ENCODE measurements around the gene OXSM.

The OXSM gene

DNA sequence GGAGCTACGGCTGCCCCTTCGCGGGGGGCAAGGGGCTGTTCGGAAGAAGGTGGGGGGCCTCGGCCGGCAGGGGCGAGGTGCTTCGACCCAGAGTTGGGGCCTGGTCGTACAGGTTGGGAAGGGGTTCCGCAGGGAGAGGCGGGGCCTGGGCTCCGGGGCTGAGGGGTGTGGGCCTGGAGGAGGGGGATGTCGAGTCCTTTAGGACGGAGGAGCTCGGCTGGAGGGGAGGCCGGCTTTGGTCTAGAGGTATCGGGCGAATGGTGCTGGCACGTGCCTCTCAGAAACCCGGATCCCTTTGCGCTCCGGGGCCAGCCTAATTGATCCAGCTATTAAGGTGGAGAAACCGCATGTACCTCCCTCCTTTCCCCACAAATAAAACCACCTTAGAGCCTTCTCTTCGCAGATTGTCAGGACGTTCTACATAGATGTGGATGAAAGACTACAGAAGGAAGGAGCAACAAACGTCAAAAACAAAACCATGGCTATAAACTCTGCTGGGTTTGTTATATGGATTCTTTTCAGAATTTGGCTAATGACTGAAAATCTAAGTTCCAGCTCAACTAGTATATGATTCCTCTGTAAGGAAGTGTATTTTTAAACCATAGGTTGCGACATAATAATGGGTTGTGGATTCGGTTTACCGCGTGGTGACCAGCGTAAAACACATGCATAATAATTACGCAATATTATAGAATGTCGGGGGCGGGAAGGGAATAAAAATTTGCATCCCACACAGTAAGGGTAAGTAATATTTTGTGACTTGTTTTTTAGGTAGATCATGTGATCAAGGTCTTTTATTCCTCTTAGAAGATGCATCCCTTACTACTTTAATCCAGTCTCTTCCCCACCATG, 6.0 kb upstream of the OXSM start:
- peaks cover 4% of the 10 kb centered on the region for H3K36me3 Mint-ChIP-seq
- no peaks in the 10 kb centered on the region for H3K27me3 Mint-ChIP-seq
- peak overlapping the region; percentile 61 for H3K27ac Mint-ChIP-seq
- no peaks in the 10 kb centered on the region for H3K9me3 Mint-ChIP-seq (ENCODE audit: low read depth)
- H3K4me1 Mint-ChIP-seq (ENCODE audit: low read depth), result peaks cover 51% of the 10 kb centered on the region
- H3K4me3 Mint-ChIP-seq, result peak overlapping the region; percentile 83

DNA sequence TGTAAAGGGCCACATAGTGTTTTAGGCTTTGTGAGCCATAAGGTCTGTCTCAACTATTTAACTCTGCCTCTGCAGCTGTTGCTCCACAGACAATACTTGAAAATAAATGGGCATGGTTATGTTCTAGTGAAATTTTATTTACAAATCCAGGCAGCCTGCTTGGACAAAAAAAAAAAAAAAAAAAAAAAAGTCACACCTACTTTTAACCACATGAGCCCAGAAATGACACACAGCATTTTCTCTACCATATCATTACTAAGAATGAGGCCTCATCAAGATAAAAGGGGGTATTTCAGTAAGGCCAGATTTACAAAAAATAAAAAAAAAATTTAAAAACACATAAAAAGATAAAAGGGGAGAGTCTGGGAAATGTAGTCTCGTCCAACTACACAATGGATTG, 4.9 kb upstream of the OXSM start:
- Mint-ChIP-seq H3K36me3 (peaks cover 4% of the 10 kb centered on the region), H3K9me3 (ENCODE audit: low read depth) (no peaks in the 10 kb centered on the region), H3K4me3 (peak overlapping the region; percentile 83), H3K4me1 (ENCODE audit: low read depth) (peaks cover 52% of the 10 kb centered on the region), H3K27ac (no peak overlapping the region), H3K27me3 (no peaks in the 10 kb centered on the region)

DNA sequence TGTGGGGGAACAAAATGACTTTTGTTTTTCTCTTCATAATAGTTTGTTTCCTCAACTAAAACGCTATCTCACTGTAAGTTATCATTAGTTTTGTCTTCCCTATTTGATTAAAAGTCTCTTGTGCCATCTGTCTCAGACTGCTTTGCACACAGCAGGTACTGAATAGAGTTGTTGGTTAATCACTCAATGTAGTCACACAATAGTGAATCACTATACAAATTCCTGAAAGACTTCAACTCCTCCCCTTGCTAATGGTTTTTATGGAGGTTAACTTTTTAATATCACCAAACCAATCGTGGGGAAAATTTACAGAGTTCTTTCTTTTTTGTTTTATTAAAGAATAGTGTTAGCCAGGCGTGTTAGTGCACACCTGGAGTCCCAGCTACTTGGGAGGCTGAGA, 4.1 kb upstream of the OXSM start:
- Mint-ChIP-seq H3K9me3 (ENCODE audit: low read depth) (no peaks in the 10 kb centered on the region), H3K27ac (no peak overlapping the region), H3K36me3 (peaks cover 4% of the 10 kb centered on the region), H3K4me3 (no peak overlapping the region), H3K27me3 (no peaks in the 10 kb centered on the region), H3K4me1 (ENCODE audit: low read depth) (peaks cover 50% of the 10 kb centered on the region)

DNA sequence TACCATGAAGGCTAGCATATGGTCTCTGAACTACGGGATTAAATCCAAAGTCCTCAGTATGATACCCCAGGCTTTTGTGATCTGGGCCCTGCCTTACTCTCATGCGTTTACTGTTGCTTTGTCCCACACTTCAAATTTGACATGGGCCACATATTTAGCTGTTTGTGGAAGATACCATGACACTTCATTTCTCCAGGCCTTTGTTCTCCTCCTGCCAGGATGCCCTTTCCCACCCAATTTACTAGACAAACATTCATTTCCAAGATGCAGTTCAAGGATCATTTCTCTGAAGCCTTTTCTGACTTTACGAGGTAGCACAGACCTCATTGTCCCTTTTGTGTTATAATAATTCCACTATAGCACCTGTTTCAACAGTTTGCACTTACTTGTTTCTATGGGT, 2.2 kb upstream of the OXSM start:
- H3K27ac Mint-ChIP-seq, result no peak overlapping the region
- no peaks in the 10 kb centered on the region for H3K9me3 Mint-ChIP-seq (ENCODE audit: low read depth)
- H3K36me3 Mint-ChIP-seq, result peaks cover 3% of the 10 kb centered on the region
- peaks cover 50% of the 10 kb centered on the region for H3K4me1 Mint-ChIP-seq (ENCODE audit: low read depth)
- no peak overlapping the region for H3K4me3 Mint-ChIP-seq
- no peaks in the 10 kb centered on the region for H3K27me3 Mint-ChIP-seq

DNA sequence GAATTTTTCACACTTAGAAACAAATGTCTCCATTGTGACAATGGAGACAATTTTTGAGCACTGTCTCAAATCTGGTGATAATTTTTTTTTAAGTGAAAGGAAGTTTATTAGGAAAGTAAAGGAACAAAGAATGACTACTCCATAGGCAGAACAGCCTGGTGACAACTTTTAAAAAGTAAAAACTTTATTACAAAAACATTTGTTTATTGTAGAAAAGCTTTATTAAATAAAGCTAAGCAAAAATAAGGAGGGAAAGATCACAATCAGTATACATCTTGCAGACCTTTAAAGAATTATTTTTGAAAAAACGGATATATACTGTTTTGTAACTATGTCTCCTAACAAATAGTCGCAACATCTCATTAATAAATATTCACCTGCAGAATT, 688 bp upstream of the OXSM start:
- H3K27ac Mint-ChIP-seq, result peak overlapping the region; percentile 94
- H3K4me3 Mint-ChIP-seq, result peak overlapping the region; percentile 99
- no peaks in the 10 kb centered on the region for H3K9me3 Mint-ChIP-seq (ENCODE audit: low read depth)
- no peaks in the 10 kb centered on the region for H3K27me3 Mint-ChIP-seq
- peaks cover 56% of the 10 kb centered on the region for H3K4me1 Mint-ChIP-seq (ENCODE audit: low read depth)
- peaks cover 3% of the 10 kb centered on the region for H3K36me3 Mint-ChIP-seq

DNA sequence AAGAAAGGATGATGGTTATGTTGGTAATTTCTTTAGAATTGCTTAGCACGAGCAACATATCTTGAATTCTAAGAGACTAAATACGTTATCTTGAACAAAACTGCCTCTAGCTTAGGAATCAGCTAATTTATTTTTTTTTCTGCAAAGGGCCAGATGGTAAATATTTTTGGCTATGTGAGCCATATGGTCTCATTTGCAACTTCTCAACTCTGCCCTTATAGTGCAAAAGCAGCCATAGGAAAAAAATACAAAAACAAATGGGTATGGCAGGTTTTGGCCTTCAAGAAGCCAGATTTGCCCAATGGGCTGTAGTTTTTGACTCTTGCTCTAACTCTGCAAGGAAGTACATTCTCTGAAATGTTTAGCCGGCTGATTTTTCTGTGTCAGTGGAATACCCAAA, 11.9 kb downstream of the OXSM start:
- no peak overlapping the region for H3K4me3 Mint-ChIP-seq
- no peak overlapping the region for H3K27ac Mint-ChIP-seq
- H3K27me3 Mint-ChIP-seq, result peaks cover 3% of the 10 kb centered on the region
- no peaks in the 10 kb centered on the region for H3K36me3 Mint-ChIP-seq
- H3K9me3 Mint-ChIP-seq (ENCODE audit: low read depth), result no peaks in the 10 kb centered on the region
- no peaks in the 10 kb centered on the region for H3K4me1 Mint-ChIP-seq (ENCODE audit: low read depth)

DNA sequence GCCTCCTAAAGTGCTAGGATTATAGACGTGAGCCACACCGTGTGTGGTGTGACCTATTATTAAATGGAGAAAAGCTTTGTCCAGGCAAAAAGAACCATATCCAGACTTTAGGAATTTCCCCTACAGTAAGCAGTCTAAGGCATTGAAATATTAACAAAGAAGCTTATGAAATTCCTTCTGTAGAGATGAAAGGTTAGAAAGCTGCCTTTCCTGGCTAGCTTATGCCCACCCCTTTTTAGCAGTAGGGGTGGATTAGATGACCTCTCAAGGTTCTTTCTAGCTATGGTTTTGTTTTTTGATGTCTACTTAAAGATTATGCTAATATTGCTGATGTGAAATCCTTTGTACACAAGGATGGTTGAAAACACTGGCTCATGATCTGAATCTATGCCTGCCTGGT, 13.9 kb downstream of the OXSM start:
- H3K36me3 Mint-ChIP-seq, result no peaks in the 10 kb centered on the region
- peaks cover 3% of the 10 kb centered on the region for H3K27me3 Mint-ChIP-seq
- H3K4me1 Mint-ChIP-seq (ENCODE audit: low read depth), result no peaks in the 10 kb centered on the region
- H3K9me3 Mint-ChIP-seq (ENCODE audit: low read depth), result no peaks in the 10 kb centered on the region
- H3K27ac Mint-ChIP-seq, result no peak overlapping the region
- no peak overlapping the region for H3K4me3 Mint-ChIP-seq

DNA sequence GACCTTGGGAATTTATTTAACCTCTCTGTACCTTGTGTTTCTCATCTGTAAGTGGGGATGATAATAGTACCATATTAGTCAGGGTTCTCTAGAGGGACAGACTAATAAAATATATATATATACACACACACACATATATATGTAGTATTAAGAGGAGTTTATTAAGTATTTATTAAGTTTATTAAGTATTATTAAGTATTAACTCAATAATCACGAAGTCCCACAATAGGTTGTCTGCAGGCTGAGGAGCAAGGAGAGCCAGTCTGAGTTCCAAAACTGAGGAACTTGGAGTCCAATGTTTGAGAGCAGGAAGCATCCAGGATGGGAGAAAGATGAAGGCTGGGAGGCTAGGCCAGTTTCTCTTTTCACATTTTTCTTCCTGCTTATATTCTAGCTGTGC, 14.8 kb downstream of the OXSM start:
- H3K9me3 Mint-ChIP-seq (ENCODE audit: low read depth), result no peaks in the 10 kb centered on the region
- H3K27ac Mint-ChIP-seq, result no peak overlapping the region
- H3K4me3 Mint-ChIP-seq, result no peak overlapping the region
- H3K27me3 Mint-ChIP-seq, result peaks cover 3% of the 10 kb centered on the region
- H3K4me1 Mint-ChIP-seq (ENCODE audit: low read depth), result no peaks in the 10 kb centered on the region
- no peaks in the 10 kb centered on the region for H3K36me3 Mint-ChIP-seq

DNA sequence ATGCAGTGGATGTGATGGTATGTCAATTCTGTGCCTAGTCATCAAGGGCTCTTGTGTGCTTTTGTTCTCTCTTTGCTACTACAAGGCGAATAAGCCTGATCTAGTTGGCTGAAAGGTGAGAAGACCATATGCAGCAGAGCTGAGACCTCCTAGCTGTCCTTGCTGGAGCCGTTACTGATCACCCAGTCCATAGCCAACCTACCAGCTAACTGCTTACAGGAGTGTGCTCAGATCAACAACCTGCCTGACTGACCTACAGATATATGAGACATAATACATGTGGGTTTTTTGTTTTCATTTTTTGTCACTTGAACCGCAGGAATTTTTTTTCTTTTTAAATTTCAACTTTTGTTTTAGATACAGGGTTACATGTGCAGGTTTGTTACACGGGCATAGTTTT, 22.8 kb downstream of the OXSM start:
- H3K36me3 Mint-ChIP-seq, result no peaks in the 10 kb centered on the region
- H3K27ac Mint-ChIP-seq, result no peak overlapping the region
- no peaks in the 10 kb centered on the region for H3K4me1 Mint-ChIP-seq (ENCODE audit: low read depth)
- H3K4me3 Mint-ChIP-seq, result no peak overlapping the region
- H3K27me3 Mint-ChIP-seq, result peaks cover 1% of the 10 kb centered on the region
- H3K9me3 Mint-ChIP-seq (ENCODE audit: low read depth), result no peaks in the 10 kb centered on the region

DNA sequence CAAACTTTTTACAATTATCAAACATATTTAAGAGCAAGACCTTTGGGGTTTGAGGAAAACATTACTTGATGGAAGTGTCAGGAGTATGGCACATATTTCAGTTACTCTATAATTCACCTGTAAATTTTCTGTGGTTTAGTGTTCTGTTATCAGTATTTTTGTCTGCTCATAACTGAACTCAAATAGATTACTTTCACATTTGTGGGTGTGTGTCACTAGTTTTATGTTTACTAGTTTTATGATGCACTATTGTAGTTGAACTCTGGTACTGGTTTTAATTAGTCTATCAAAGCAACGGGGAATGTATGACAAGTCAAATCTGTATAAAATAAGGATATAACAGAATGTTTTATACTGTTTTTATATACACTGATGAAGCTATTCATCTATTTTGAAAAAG, 27.2 kb downstream of the OXSM start:
- no peak overlapping the region for H3K27ac Mint-ChIP-seq
- H3K4me1 Mint-ChIP-seq (ENCODE audit: low read depth), result no peaks in the 10 kb centered on the region
- H3K4me3 Mint-ChIP-seq, result no peak overlapping the region
- H3K27me3 Mint-ChIP-seq, result peaks cover 1% of the 10 kb centered on the region
- H3K9me3 Mint-ChIP-seq (ENCODE audit: low read depth), result no peaks in the 10 kb centered on the region
- no peaks in the 10 kb centered on the region for H3K36me3 Mint-ChIP-seq

DNA sequence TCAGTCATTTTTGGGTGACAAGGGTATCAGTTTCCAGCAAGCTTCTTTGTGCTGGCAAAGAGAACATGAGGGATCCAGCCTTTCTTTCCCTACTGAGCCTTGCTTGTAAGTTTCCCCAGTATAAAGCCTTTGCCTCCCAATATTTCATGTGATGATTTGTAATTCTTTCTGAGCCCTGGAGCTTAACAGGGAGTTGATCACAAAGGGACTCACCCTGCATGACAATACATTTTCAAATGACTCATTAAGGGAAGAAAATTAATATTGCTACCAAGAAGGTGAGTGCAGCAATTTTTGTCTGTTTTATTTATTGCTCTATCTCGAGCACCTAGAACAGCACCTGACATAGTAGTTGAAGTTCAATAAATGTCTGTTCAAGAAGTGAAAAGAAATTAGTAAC, 27.7 kb downstream of the OXSM start:
- no peaks in the 10 kb centered on the region for H3K9me3 Mint-ChIP-seq (ENCODE audit: low read depth)
- no peaks in the 10 kb centered on the region for H3K4me1 Mint-ChIP-seq (ENCODE audit: low read depth)
- H3K27ac Mint-ChIP-seq, result no peak overlapping the region

DNA sequence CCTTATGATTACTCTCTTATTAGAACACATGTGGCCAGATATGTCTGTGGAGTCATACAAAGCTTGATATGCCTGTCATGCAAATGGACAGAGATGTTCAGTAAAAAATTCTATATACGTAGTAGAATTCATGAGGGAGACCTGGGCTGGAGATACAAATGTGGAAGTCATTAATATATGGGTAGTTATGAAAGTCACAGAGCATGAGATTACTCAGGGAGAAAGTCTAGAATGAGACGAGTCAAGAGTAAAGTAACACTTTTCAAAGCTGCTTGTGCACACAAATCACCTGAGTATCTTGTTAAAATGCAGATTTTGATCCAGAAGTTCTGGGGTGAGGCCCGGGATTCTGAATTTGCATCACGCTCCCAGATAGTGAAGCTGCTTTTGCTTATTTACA, 28.4 kb downstream of the OXSM start:
- H3K36me3 Mint-ChIP-seq, result no peaks in the 10 kb centered on the region
- H3K4me1 Mint-ChIP-seq (ENCODE audit: low read depth), result no peaks in the 10 kb centered on the region
- H3K9me3 Mint-ChIP-seq (ENCODE audit: low read depth), result no peaks in the 10 kb centered on the region
- H3K4me3 Mint-ChIP-seq, result no peak overlapping the region
- peaks cover 3% of the 10 kb centered on the region for H3K27me3 Mint-ChIP-seq
- no peak overlapping the region for H3K27ac Mint-ChIP-seq

More for the DNA sequence above, 27.7 kb downstream of the OXSM start:
- Mint-ChIP-seq H3K36me3 (no peaks in the 10 kb centered on the region), H3K4me3 (no peak overlapping the region), H3K27me3 (peaks cover 1% of the 10 kb centered on the region)

DNA sequence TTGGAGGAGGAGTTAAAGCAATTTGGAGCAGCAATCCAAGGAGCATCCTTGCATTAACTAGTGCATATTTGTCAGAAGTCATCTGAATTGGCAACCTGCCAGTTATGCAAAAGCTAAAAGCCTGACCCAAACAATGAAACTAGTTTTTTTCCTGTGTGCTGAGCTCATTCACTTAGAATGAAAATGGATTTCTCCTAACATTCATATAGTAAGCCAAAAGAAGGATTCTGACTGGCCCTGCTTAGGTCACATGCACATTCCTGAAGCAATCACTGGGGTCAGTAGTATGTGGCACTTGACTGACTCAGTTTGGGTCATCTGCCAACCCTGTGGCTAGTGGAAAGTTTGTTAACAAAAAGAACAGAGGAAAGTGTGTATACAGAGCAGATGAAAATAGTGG, 30.5 kb downstream of the OXSM start:
- Mint-ChIP-seq H3K36me3 (no peaks in the 10 kb centered on the region), H3K27me3 (peaks cover 5% of the 10 kb centered on the region), H3K4me1 (ENCODE audit: low read depth) (no peaks in the 10 kb centered on the region), H3K4me3 (no peak overlapping the region), H3K27ac (no peak overlapping the region), H3K9me3 (ENCODE audit: low read depth) (no peaks in the 10 kb centered on the region)

DNA sequence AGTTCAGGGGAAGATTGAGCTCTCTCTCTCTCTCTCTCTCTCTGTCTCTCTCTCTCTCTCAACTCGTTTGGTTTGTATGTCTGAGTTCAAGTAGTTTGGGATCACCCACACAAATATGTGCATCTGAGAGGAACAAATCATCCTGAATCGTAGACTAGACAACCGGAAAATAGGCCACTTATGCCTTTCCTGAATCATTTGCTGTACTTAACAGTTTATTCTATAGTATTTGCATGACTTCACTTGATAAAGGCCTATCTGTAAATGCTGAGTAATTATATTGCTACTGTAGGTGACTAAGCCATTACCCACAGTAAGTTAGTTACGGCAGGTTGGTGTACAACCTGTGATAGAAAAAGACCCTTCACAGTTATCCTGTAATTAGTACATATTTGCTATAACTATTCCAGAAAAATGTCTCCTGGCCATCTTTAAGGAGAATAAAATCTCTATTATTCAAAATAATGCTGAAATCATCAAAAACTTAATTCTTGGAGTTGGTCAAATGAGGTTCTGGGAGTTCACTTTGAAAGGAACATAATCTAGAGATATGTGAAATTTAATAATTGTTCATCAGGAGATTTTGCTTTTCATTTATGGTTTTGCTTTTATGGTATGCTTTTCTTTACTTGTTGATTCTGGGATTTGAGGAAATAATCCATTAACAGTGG, 31.1 kb downstream of the OXSM start:
- Mint-ChIP-seq H3K4me3 (no peak overlapping the region), H3K27me3 (peaks cover 5% of the 10 kb centered on the region), H3K9me3 (ENCODE audit: low read depth) (no peaks in the 10 kb centered on the region), H3K27ac (no peak overlapping the region), H3K36me3 (no peaks in the 10 kb centered on the region), H3K4me1 (ENCODE audit: low read depth) (peaks cover 2% of the 10 kb centered on the region)

DNA sequence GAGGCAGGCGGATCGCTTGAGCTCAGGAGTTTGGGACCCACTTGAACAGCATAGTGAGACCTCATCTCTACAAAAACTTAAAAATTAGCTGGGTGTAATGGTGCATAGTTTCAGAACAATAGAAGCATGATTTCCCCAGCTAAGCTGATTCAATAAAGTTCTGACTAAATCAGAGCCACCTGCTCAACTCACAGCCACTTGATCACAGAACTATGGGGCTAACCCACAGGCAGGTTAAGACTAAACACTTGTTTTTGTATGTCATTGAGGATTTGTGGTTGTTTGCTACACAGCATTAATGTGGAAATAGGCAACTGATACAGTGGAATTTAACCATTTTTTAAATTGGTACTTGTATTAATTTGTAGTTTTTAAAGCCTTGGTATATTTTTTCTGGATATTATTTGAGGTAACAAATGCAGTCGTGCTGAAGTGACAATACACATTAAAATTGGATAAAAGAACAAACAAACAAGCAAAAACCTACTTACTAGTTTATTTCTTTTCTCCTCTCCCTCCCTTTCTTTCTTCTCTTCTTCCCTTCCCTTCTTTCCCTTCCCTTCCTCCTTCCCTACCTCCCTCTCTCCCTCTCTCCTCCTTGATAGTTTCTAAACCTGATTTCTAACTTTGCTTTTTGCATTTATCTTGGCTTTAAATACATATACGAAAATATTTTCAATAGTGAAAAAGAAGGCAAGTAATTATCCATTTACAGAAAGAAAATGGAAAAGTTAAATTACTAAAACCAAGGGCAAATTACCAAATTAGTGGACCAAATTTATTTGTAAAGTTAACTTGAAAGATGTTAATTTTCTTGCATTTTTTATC, 32.1 kb downstream of the OXSM start:
- Mint-ChIP-seq H3K27me3 (peaks cover 5% of the 10 kb centered on the region), H3K4me3 (no peak overlapping the region), H3K4me1 (ENCODE audit: low read depth) (peaks cover 10% of the 10 kb centered on the region), H3K27ac (no peak overlapping the region), H3K9me3 (ENCODE audit: low read depth) (no peaks in the 10 kb centered on the region), H3K36me3 (no peaks in the 10 kb centered on the region)

Data from activated naive CD8-positive, alpha-beta T cell (primary cell).